Right forelimb (tissue), 1 donor: ENCODE data around the gene KCNK13.
A peak's percentile ranks its signal among the peaks of the same experiment; 100 is the strongest.
"Not testable (repeated sequence)": the region's sequence is repeated elsewhere in the genome, so short reads cannot be mapped to it uniquely, and the experiment has no call there.

Experiments used
- DNase-seq: peaks from one replicate; pipeline ENCODE4 v3.0.0-alpha.2; 2018

The KCNK13 gene

GRCh38 chr14:90062127-90062794, 467 bp downstream of the KCNK13 start:
- peak; percentile 55 for DNase-seq

- DNase-seq = no peak
These were observed 1.2 kb downstream of the KCNK13 start for GRCh38 chr14:90062822-90063539.

DNA sequence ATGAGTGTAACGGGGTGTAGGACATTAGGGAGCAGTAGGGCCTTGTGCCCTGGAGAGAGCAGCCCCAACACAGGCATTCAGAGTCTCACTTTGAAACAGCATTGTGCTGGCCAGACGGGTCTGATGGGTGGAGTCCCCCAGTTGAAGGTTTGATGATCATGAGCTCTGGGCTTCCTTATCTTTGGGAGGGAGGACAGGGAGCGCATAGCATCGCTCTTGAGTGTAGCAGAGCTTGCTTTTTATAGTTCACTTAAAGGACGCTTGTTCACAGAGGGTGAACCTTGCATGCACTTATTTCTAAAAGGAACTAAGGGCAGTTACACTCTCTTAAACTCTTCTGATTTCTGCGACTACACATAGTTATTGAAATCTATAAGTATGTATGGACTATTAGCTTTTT, 10.6 kb downstream of the KCNK13 start:
- no peak for DNase-seq

- no peak for DNase-seq
These were observed 17.8 kb downstream of the KCNK13 start for GRCh38 chr14:90079576-90079975.

DNA sequence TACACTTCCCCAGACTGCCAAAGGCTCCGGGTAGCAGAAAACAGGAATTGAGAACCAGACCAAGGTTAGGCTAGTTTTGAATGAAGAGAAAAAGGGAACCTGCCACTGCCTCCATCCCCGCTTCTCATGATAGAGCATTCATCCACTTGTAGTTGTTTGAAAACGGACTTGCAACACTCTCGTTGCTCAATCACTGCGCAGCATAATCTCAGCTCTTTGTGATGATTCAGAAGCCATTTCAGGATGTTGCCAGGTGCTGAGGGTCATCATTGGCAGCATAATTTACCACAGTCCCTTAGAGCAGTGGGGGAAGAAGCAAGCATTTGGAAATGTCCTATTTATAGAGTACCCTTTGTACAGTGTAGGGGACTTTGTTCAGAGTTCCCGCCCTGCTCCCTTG, 25.6 kb downstream of the KCNK13 start:
- no peak for DNase-seq

DNA sequence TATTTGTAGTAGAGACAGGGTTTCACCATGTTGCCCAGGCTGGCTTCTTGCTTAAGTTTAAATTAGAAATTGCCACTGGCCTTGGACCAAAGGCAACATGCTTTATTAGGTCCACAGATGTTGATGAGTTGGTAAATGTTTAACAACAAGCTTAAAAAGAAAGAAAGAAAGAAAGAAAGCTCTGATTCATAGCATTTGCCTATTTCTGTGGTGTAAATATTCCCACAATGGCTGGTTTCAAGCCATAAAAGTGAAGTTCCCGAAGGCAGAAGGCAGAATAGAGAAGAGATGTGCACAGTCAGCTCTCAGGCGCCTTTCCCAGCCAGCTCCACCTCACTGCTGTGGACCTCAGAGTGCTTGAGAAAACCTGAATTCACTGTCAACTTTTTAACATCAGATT, 26.4 kb downstream of the KCNK13 start:
- DNase-seq = no peak

GRCh38 chr14:90089486-90089885, 27.7 kb downstream of the KCNK13 start:
- not testable (repeated sequence) for DNase-seq

GRCh38 chr14:90091393-90091792, 29.6 kb downstream of the KCNK13 start:
- DNase-seq = no peak

- no peak for DNase-seq
These were observed 32.3 kb downstream of the KCNK13 start for GRCh38 chr14:90093942-90094595.

- no peak for DNase-seq
These were observed 33.3 kb downstream of the KCNK13 start for GRCh38 chr14:90095096-90095495.

GRCh38 chr14:90096566-90096965, 34.8 kb downstream of the KCNK13 start:
- no peak for DNase-seq

- no peak for DNase-seq
These were observed 42.0 kb downstream of the KCNK13 start for GRCh38 chr14:90103808-90104207.

GRCh38 chr14:90105756-90106155, 44.0 kb downstream of the KCNK13 start:
- no peak for DNase-seq

DNA sequence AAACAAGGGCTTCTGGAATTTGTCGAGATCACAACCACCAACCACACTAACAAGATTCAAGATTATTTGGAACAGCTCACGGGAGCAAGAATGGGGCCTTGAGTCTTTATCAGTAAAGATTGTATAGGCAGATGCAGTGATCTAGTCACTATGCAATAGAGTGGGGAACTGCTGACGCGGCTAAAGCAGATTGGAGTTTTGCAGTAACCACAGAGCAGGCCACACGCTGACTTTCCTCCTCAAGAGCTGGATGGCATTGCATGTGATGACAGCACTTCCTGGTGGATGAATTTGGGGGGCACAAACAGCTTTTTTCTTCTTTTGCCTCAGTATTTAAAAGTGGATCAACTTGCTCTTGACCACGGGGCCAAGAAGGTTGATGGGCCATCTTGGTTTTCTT, 46.0 kb downstream of the KCNK13 start:
- DNase-seq = no peak

GRCh38 chr14:90109858-90110257, 48.1 kb downstream of the KCNK13 start:
- DNase-seq = no peak

GRCh38 chr14:90111895-90112534, 50.2 kb downstream of the KCNK13 start:
- no peak for DNase-seq

DNA sequence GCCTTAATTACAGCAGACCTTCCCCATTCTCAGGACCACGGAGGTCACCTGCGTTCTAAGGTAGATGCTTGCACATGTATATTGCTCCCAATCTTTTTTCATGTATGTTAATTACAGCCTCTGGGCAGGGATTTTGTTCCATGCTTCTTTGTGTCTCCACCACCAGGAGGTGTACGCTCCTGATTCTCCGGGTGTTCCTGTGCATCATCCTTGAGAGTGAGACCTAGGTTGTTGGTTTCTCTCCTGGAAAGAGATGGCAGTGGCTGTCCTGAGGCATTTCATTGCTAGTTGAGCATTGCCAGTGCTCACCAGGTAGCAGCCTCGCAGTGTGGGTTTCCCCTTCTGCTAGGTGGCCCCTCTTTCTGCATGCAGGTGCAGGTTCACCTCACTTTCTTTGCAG, 52.8 kb downstream of the KCNK13 start:
- no peak for DNase-seq

DNA sequence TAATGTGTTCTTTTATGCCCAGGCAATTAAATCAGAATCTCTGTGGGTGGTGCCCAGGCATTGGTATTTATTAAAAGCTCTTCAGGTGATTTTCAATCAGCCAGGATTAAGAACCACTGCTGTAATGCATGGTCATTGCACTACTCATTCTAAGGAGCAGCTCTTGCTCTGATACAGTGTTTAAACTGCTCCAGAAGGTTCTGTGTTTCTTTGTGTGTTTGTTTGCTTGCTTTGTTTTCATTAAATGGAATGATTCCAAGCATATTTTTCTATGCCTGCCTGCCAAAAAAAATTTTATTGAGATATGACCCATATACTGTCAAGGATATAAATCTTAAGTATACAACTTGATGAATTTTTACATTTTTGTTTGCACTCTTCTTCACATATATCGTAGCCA, 54.0 kb downstream of the KCNK13 start:
- DNase-seq = no peak

GRCh38 chr14:90116444-90116843, 54.6 kb downstream of the KCNK13 start:
- DNase-seq = no peak

DNA sequence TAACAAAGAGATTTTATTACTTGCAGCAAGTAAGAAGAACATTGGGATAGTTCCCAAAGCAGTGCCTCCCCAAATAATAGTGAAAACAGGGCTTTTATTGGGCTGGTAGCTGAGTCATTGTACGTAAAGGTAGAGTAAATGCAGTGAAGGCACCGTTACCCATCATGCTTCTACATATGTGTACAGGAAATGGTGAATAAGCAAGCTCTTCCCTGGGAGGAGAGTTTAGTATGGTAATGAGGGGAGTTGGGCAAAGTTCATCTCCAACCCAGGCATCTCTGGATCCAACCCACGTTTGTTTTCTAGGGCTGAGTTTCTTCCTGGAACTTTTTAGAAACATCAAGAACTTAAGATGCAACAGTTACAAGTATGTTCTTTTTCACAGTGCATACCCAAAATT, 56.2 kb downstream of the KCNK13 start:
- DNase-seq = no peak

DNA sequence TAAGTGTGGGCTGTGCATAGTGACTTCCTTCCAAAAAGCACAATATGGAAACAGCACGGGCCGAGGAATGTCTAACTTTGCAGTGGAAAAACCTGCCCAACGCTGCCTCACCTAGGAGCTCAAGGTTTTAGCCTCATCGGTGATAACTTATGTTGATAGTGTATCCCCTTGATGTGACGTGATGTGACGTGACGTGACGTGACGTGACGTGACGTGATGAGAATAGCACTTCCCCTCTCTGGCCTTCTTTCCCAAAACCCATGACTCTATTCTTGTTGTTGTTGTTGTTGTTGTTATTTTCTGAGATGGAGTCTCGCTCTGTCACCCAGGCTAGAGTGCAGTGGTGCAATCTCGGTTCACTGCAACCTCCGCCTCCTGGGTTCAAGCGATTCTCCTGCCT, 64.5 kb downstream of the KCNK13 start:
- no peak for DNase-seq

- no peak for DNase-seq
These were observed 71.2 kb downstream of the KCNK13 start for GRCh38 chr14:90132821-90133570.

GRCh38 chr14:90136904-90137303, 75.1 kb downstream of the KCNK13 start:
- DNase-seq = no peak
